Heart left ventricle (tissue), 13 donors: Measurements from ENCODE around the gene IL1RAPL1.

Source experiments
- POLR2A ChIP-seq, 2 donors: fragments of 450-650 bp; IDR thresholded peaks; one replicate each; pipeline ENCODE4 v1.6.1; 2017; ENCODE audit warnings: antibody characterized with exemption in 2 of 2, mild to moderate bottlenecking in 2 of 2, moderate library complexity in 2 of 2
- TF ChIP-seq, protein P1 (sequence below), 12 donors: fragments of 200-600 bp; sonication (generic) in 4 of 12; IDR thresholded peaks; one replicate each; pipeline versions ENCODE4 v1.5.0 to v1.8.0; 2018 to 2022; ENCODE audit warnings: antibody characterized with exemption in 12 of 12, mild to moderate bottlenecking in 5 of 12
- donor health status: ischemic (EF 13 %, LVEDD 7.1; RV severe dilation, severe dysfunction).
- donor health status: DM: no; HTN: yes; CAD: no.
- donor health status: DM: no; HTN: no; CAD: no.
- donor health status: ischemic (EF 25% LVEDD 6.9; RV normal size, moderate dysfunction).
- donor health status: ischemic (EF 25% LVEDD 5.7; RV mildly dilated, moderate dysfunction).
- donor health status: ischemic (EF 35%, LVEDD 5.7; RV mildly dilated, moderate dysfunction).
- donor health status: nonischemic (EF 11% LVEDD 7.7; RV severe dilation, severe dysfunction).
- donor health status: DM: yes; HTN: yes; CAD: no.
- donor health status: PGD.
- donor health status: ischemic (EF 29% LVEDD 5.4; RV normal size, mild dysfunction).
- donor health status: nonischemic (EF 23%, LVEDD 6.1; RV moderate dilation, normal function).

DNA sequence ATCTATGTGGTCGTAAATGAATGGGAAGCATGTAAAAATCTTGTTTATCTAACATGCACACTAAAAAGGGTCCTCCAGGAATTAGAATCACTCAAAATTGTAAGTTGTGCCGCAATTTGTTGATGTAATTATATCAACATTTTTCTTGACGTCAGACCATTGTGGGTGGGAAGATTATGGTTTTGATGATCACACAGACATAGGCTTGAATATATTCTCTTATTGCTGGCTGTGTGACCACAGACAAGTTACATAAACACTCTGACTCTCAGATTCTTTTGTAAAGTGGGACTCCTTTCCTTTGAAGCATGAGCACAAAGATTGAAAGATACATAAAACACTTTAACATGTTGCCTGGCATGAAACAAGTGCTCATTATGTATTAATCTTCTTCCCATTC is 51.5 kb downstream of the IL1RAPL1 start:
- TF ChIP-seq, protein P1, sequence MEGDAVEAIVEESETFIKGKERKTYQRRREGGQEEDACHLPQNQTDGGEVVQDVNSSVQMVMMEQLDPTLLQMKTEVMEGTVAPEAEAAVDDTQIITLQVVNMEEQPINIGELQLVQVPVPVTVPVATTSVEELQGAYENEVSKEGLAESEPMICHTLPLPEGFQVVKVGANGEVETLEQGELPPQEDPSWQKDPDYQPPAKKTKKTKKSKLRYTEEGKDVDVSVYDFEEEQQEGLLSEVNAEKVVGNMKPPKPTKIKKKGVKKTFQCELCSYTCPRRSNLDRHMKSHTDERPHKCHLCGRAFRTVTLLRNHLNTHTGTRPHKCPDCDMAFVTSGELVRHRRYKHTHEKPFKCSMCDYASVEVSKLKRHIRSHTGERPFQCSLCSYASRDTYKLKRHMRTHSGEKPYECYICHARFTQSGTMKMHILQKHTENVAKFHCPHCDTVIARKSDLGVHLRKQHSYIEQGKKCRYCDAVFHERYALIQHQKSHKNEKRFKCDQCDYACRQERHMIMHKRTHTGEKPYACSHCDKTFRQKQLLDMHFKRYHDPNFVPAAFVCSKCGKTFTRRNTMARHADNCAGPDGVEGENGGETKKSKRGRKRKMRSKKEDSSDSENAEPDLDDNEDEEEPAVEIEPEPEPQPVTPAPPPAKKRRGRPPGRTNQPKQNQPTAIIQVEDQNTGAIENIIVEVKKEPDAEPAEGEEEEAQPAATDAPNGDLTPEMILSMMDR (IDR thresholded peaks at IDR 0.05), result no peak
- no peak for TF ChIP-seq POLR2A (IDR thresholded peaks at IDR 0.05)
